ENCODE data around the gene RNF148.

The RNF148 gene

DNA sequence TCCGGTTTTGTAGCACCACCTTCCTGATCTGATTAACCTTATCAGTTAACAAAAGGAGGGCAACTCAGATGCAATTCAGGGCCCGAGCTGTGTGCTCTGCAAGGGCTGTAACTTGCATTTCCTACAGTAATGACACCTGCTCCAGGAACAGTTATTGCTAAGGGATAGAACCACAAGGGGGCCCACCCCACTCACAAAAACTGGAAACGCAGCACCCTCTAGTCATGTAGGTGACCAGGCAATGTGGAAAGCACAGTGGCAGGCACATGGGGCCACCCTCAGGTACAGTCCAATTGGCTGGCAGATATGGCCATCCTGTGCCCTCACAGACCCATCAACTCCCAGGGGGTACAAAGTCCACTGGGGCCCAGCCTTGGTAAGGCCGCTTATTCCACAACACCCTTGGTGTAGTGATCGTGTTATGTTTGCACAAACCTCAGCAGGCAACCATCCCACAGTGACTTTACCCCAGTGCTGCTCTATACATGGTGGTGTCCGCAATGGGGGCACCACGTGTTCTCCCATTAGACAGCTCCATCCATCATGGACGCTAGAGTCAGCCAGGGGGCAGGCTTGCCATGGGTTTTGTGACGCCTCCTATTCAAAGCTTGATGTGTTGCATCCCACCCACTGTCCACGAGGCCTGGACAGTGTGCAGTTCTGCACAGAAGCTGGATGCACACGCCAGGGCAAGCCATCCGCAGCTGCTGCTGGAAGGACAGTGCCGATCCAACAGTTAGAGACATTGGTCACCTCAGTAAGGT is 13.2 kb downstream of the RNF148 start:
- no peak for TF ChIP-seq POLR2AphosphoS5 (IDR thresholded peaks at IDR 0.05; ENCODE audit: low read depth)
- H3K27ac ChIP-seq (replicated peaks) = no peak overlapping the region
- no peak for DNase-seq (ENCODE audit: low read depth in 1 of 2, low spot score in 1 of 2)
- no peak overlapping the region for H3K4me3 ChIP-seq (replicated peaks; ENCODE audit: insufficient read depth, low read length)
- H3K27me3 ChIP-seq (ENCODE audit: insufficient read depth, poor library complexity, severe bottlenecking) = no peaks in the 10 kb centered on the region

GRCh38 chr7:122688400-122688998 is 14.2 kb downstream of the RNF148 start:
- H3K4me3 ChIP-seq (replicated peaks; ENCODE audit: insufficient read depth, low read length) = no peak overlapping the region
- no peaks in the 10 kb centered on the region for H3K27me3 ChIP-seq (ENCODE audit: insufficient read depth, poor library complexity, severe bottlenecking)
- no peak overlapping the region for H3K27ac ChIP-seq (replicated peaks)
- TF ChIP-seq CTCF (IDR thresholded peaks at IDR 0.05; ENCODE audit: insufficient read depth, low read length) = no peak
- no peak for TF ChIP-seq POLR2AphosphoS5 (IDR thresholded peaks at IDR 0.05; ENCODE audit: low read depth)
- no peak for TF ChIP-seq REST (IDR thresholded peaks at IDR 0.05; ENCODE audit: insufficient replicate concordance, low read depth)
- TF ChIP-seq GABPA (IDR thresholded peaks at IDR 0.05; ENCODE audit: low read depth) = no peak
- TF ChIP-seq SPI1 (IDR thresholded peaks at IDR 0.05; ENCODE audit: borderline replicate concordance, low read depth) = no peak
- no peak for DNase-seq (ENCODE audit: low read depth in 1 of 2, low spot score in 1 of 2)

DNA sequence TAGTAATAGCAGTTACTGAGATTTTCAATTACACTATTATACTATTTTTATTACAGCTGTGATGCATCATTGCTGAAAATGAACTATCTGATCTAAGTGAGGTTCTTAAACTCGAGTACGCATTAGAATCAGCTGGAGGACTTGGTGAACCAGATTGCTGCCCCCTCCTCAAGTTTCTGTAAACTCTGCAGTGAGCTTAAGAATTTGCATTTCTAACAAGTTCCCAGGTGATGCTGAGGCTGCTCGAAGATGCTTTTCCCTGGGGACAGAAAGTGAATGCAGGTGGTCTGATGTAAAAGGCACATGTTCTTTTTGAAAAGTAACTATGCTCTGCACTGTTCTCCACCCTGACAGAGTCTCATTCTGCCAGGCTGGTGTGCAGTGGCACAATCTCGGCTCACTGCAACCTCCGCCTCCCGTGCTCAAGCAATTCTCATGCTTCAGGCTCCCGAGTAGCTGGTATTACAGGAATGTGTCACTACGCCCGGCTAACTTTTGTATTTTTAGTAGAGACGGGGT is 16.3 kb downstream of the RNF148 start:
- no peak overlapping the region for H3K27ac ChIP-seq (replicated peaks)
- H3K27me3 ChIP-seq (ENCODE audit: insufficient read depth, poor library complexity, severe bottlenecking) = no peaks in the 10 kb centered on the region

More for the DNA sequence above, 16.3 kb downstream of the RNF148 start:
- TF ChIP-seq GABPA (IDR thresholded peaks at IDR 0.05; ENCODE audit: low read depth) = no peak
- no peak for TF ChIP-seq SPI1 (IDR thresholded peaks at IDR 0.05; ENCODE audit: borderline replicate concordance, low read depth)
- TF ChIP-seq CTCF (IDR thresholded peaks at IDR 0.05; ENCODE audit: insufficient read depth, low read length) = no peak
- no peak for TF ChIP-seq POLR2AphosphoS5 (IDR thresholded peaks at IDR 0.05; ENCODE audit: low read depth)
- TF ChIP-seq REST (IDR thresholded peaks at IDR 0.05; ENCODE audit: insufficient replicate concordance, low read depth) = no peak
- no peak for DNase-seq (ENCODE audit: low read depth in 1 of 2, low spot score in 1 of 2)
- H3K4me3 ChIP-seq (replicated peaks; ENCODE audit: insufficient read depth, low read length) = no peak overlapping the region

All from HL-60 (cell line).